NCI-H1930 (cell line): ENCODE measurements around the gene SLC17A9.
"Not testable (repeated sequence)": the region's sequence is repeated elsewhere in the genome, so short reads cannot be mapped to it uniquely, and the experiment has no call there.

Source experiments
- DNase-seq, 2 experiments: peaks; one replicate each; lab custom pipeline; 2025; lab: John Stamatoyannopoulos, UW

SLC17A9 gene

GRCh38 chr20:62956387-62957135 is 4.1 kb downstream of the SLC17A9 start:
- no peak for DNase-seq

- no peak for DNase-seq
These were observed 4.9 kb downstream of the SLC17A9 start for GRCh38 chr20:62957136-62958117.

- DNase-seq = no peak
These were observed 6.0 kb downstream of the SLC17A9 start for GRCh38 chr20:62958388-62959100.

- DNase-seq = no peak
These were observed 6.8 kb downstream of the SLC17A9 start for GRCh38 chr20:62959101-62959971.

GRCh38 chr20:62959998-62960436 is 7.5 kb downstream of the SLC17A9 start:
- no peak for DNase-seq

- DNase-seq = not testable (repeated sequence)
These were observed 8.2 kb downstream of the SLC17A9 start for GRCh38 chr20:62960446-62961309.

GRCh38 chr20:62961310-62961783 is 8.8 kb downstream of the SLC17A9 start:
- DNase-seq = no peak

- DNase-seq = no peak
These were observed 9.3 kb downstream of the SLC17A9 start for GRCh38 chr20:62961799-62962198.

- no peak for DNase-seq
These were observed 9.8 kb downstream of the SLC17A9 start for GRCh38 chr20:62962221-62962879.

GRCh38 chr20:62962891-62963613 is 10.5 kb downstream of the SLC17A9 start:
- DNase-seq = no peak

GRCh38 chr20:62963614-62964397 is 11.3 kb downstream of the SLC17A9 start:
- DNase-seq = no peak

GRCh38 chr20:62964700-62965099 is 12.2 kb downstream of the SLC17A9 start:
- DNase-seq = no peak

GRCh38 chr20:62965363-62965771 is 12.9 kb downstream of the SLC17A9 start:
- no peak for DNase-seq

GRCh38 chr20:62966212-62967148 is 14.0 kb downstream of the SLC17A9 start:
- no peak for DNase-seq

- no peak for DNase-seq
These were observed 14.6 kb downstream of the SLC17A9 start for GRCh38 chr20:62967149-62967501.

- no peak for DNase-seq
These were observed 15.3 kb downstream of the SLC17A9 start for GRCh38 chr20:62967628-62968351.
